GM21528 (cell line): ENCODE measurements around the gene NEUROG1.

Source experiments
- ATAC-seq: cut with Tn5 transposase; IDR thresholded peaks from one replicate; pipeline ENCODE4 v1.9.1; 2021; ENCODE audit warnings: mild to moderate bottlenecking, moderate library complexity; ENCODE audit not compliant: unreplicated experiment, low FRiP score

The NEUROG1 gene

GRCh38 chr5:135535820-135536801 lies at the start of gene NEUROG1:
Gene NEUROG1 (minus strand): TSS chr5:135535964. CDS start chr5:135535690, 274 bp downstream.
- no peak for ATAC-seq

GRCh38 chr5:135584918-135585317 lies 49.2 kb upstream of the NEUROG1 start:
- ATAC-seq = no peak

- no peak for ATAC-seq
These were observed 48.5 kb upstream of the NEUROG1 start for GRCh38 chr5:135584276-135584675.

- no peak for ATAC-seq
These were observed 46.5 kb upstream of the NEUROG1 start for GRCh38 chr5:135582099-135582781.

- no peak for ATAC-seq
These were observed 43.0 kb upstream of the NEUROG1 start, which contains the start of gene CXCL14 for GRCh38 chr5:135578685-135579341. Gene CXCL14 (minus strand): TSS chr5:135578991. CDS start chr5:135578778, 213 bp downstream.

GRCh38 chr5:135578305-135578684 lies 42.5 kb upstream of the NEUROG1 start:
- no peak for ATAC-seq

- no peak for ATAC-seq
These were observed 41.7 kb upstream of the NEUROG1 start for GRCh38 chr5:135577421-135577820.

- no peak for ATAC-seq
These were observed 40.4 kb upstream of the NEUROG1 start for GRCh38 chr5:135576075-135576599.

- ATAC-seq = no peak
These were observed 38.7 kb upstream of the NEUROG1 start for GRCh38 chr5:135574493-135574892.

GRCh38 chr5:135571902-135572301 lies 36.1 kb upstream of the NEUROG1 start:
- no peak for ATAC-seq

- no peak for ATAC-seq
These were observed 35.4 kb upstream of the NEUROG1 start for GRCh38 chr5:135571066-135571609.

- no peak for ATAC-seq
These were observed 34.6 kb upstream of the NEUROG1 start for GRCh38 chr5:135570453-135570764.

- ATAC-seq = no peak
These were observed 34.1 kb upstream of the NEUROG1 start for GRCh38 chr5:135569755-135570452.

- ATAC-seq = no peak
These were observed 33.2 kb upstream of the NEUROG1 start for GRCh38 chr5:135568923-135569360.

GRCh38 chr5:135568246-135568645 lies 32.5 kb upstream of the NEUROG1 start:
- ATAC-seq = no peak

GRCh38 chr5:135567661-135568060 lies 31.9 kb upstream of the NEUROG1 start:
- no peak for ATAC-seq

- ATAC-seq = no peak
These were observed 30.9 kb upstream of the NEUROG1 start for GRCh38 chr5:135566422-135567400.

- no peak for ATAC-seq
These were observed 30.1 kb upstream of the NEUROG1 start for GRCh38 chr5:135565725-135566421.
